ENCODE data around the gene LRRC4C.
A peak's percentile ranks its signal among the peaks of the same experiment; 100 is the strongest.

Gene LRRC4C

DNA sequence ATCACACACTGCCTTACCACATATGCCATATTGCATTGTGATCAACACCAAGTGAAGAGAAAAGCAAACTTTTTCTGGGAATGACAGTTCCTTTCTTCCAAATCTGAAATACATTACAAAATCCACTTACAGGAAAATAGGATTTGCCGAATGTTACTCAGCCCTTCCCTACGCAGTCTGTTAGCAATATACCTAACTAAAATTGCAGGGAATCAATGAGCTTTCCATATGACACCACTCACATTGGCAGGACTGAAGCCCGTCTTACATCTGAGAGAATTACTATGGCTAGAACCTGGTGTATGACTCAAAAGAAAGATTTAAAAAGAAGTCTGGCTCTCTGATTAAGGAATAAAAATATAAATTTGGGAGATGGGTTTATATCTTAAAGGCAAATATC is 136.0 kb downstream of the LRRC4C start:
- TF ChIP-seq, protein P1, sequence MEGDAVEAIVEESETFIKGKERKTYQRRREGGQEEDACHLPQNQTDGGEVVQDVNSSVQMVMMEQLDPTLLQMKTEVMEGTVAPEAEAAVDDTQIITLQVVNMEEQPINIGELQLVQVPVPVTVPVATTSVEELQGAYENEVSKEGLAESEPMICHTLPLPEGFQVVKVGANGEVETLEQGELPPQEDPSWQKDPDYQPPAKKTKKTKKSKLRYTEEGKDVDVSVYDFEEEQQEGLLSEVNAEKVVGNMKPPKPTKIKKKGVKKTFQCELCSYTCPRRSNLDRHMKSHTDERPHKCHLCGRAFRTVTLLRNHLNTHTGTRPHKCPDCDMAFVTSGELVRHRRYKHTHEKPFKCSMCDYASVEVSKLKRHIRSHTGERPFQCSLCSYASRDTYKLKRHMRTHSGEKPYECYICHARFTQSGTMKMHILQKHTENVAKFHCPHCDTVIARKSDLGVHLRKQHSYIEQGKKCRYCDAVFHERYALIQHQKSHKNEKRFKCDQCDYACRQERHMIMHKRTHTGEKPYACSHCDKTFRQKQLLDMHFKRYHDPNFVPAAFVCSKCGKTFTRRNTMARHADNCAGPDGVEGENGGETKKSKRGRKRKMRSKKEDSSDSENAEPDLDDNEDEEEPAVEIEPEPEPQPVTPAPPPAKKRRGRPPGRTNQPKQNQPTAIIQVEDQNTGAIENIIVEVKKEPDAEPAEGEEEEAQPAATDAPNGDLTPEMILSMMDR (IDR thresholded peaks at IDR 0.05) = no peak

DNA sequence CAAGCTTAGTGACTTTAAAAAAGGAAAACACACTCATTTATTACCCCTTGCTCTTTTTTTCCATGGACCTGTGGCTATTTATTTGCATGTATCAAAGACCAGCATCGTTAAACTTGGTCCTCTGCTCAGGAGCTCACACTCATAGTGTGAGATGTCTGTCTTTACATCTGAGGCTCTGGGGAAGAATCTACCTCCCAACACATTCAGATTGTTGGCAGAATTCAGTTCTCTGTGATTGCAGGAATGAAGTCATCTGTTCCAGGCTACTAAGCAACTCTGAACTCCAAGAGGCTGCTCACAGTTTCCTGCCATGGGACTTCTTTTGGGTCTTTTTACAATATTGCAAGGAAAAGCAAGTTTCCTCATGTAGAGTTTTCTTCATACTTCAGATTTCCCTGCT is 138.8 kb downstream of the LRRC4C start:
- TF ChIP-seq, protein P1 (IDR thresholded peaks at IDR 0.05) = no peak

DNA sequence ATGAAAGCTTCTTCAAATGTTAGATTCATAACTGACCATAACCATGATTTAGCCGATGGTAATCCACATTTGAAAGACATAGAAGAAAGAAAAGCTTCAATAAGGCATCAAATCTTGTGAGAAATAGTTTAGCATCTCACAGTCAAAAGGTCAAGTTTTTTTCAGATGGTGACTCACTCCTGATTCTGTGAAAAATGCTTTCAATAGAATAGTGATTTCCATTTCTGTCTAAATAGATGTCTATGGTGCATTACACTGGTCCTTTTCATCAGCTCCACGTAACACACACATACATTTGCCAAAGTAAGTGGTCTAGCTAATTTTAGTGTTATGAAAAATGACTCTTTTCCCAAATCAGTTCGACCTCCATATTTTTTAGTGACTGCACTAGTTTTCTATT is 139.2 kb downstream of the LRRC4C start:
- TF ChIP-seq, protein P1 (IDR thresholded peaks at IDR 0.05) = no peak

DNA sequence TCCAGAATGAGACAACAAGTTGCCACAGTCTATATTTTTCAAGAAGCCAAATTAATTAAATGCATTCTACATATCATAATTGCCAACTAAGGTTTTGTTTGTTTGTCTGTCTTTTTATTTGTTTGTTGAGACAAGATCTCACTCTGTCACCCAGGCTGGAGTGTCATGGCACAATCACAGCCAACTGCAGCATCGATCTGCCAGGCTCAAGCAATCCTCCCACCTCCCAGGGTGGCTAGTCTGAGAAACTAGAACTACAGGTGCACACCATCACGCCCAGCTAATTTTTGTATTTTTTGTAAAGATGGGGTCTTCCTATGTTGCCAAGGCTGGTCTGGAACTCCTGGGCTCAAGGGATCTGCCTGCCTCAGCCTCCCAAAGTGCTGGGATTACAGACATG is 140.0 kb downstream of the LRRC4C start:
- TF ChIP-seq, protein P1 (IDR thresholded peaks at IDR 0.05) = no peak

DNA sequence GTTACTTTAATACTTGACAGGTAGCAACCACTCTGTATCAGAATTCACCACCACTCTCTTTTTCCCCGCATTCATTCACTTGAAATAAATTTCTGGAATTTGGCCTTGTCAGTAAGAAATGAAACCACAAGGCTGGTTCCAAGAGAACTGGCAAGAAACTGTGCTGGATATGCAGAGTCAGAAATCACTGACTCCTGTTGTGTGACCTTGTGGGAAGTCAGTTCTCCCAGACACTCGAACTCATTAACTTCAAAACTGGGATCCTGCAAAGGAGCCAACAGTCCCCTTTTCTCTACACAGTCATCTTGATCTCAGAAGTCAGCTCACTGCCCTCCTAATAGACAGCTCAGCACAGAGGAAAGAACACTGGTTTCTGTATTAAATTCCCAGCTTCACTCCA is 142.7 kb downstream of the LRRC4C start:
- TF ChIP-seq, protein P1 (IDR thresholded peaks at IDR 0.05) = no peak

DNA sequence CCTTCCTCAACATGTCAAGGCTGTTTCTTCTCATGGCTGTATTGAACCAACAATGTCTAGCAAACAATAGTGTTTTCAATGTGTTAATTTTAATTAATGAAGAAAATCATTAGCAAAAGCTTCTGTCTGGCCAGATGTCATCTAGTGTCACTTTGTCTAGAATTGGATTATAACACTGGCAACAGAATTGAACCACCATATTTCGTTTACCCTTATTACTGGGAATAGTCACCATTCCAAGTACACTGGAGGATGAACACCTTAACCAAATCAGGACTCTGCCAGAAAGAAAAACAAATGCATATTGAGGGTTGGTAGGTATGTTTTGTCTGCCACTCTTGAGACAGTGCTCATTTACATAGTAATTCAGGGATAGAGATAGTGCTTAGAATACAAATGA is 146.2 kb downstream of the LRRC4C start:
- TF ChIP-seq, protein P1 (IDR thresholded peaks at IDR 0.05) = no peak

DNA sequence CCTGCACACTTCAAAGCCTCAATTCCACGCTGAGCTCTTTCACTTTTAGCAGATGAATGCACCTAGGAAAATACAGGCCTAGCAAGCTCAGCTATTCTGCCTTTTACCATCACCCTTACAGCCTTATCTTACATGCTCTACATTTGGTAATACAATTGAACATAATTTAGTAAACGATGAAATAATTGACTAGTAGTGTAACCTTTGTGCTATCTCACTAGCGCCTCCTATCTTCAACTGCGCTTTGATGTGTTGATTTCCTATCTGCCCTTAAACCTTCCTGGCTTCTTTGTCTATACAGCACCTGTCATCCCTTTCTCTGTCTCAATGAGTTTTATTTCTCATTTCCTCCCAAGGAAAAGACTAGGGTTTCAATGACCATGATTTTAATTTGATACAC is 149.7 kb downstream of the LRRC4C start:
- TF ChIP-seq, protein P1 (IDR thresholded peaks at IDR 0.05) = 0 out of 2 replicates have a peak, but pooled peaks have one; percentile 18

DNA sequence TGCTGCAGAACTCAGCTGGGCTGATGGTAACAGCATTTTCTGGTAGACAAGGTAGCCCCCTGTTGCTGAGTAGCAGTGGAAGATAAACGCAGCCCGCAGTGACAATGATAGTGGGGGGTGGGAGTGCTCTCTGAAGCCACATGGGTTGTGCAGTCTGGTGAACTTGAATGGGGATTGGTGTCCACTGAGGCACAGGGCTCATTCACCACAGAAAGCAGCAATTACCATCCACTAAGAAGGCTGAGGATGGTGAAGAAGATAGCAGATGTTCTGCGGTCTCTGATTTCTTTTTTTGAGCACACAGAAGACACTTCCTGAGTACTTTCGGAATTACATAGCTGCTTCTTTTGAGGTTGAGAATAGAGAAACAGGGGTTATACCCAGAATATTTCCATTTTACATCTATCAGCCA is 150.3 kb downstream of the LRRC4C start:
- TF ChIP-seq, protein P1 (IDR thresholded peaks at IDR 0.05) = no peak
